GM12865 (cell line): ENCODE measurements around the gene TRIM62.

ENCODE experiments used
- DNase-seq: peaks from one replicate; pipeline ENCODE4 v3.0.0; 2010; ENCODE audit warnings: low read depth
- H3K4me3 ChIP-seq: 2 replicates; pipeline ENCODE4 v1.5.1; 2011; ENCODE audit warnings: mild to moderate bottlenecking, low read depth, low read length, control low read depth
- CTCF ChIP-seq: IDR thresholded peaks from 2 replicates; pipeline ENCODE4 v1.5.1; 2011; ENCODE audit warnings: low read length, control low read depth, low read depth, inconsistent platforms; ENCODE audit not compliant: insufficient read depth; ENCODE audit errors: missing control alignments

Gene TRIM62

DNA sequence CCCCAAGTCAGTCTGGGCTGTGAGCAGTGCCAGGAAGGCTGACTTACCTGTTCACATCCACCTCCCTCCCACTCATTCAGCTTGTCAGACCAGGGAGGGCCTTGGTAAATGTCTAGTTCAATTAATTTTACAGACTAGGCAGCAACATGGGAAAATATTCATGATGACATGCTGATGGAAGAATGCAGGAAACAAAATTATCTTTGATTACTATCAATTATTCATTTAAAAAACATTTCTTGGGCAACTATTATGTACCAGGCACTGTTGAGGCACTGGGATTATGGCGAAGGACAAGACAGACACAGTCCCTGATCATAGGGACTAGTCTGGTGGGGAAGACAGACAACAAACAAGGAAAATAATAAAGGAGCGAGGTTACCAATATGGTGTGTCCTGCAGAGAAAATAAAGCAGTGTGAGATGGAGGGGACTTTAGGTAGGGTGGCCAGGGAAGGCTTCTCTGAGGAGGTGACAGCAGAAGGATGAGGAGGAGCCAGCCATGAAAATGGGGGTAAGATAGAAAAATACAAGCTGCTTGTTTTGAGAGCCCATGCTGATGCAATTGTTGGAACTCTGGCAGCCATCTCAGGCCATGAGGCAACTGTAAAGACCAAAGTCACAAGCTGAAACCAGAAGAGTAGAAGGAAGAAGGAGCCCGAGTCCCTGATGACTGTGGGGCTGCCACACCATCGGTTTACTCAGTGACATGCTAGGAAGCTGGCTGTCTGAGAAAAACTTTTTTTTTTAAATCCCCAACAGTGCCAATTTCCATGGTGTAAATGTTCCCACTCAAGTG is 14.0 kb downstream of the TRIM62 start:
- no peak overlapping the region for H3K4me3 ChIP-seq
- DNase-seq: no peak
- TF ChIP-seq CTCF: no peak

DNA sequence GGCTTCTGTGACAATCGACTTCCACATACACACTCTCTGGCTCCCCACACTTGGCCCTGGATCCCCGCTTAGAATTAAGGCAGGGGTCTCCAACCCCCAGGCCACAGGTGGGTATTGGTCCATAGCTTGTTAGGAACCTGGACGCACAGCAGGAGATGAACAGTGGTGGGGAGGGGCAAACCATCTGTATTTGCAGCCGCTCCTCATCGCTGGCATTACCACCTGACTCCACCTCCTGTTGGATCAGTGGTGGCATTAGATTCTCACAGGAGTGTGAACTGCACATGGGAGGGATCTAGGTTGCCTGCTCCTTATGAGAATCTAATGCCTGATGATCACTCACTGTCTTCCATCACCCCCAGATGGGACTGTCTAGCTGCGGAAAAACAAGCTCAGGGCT is 16.0 kb downstream of the TRIM62 start:
- no peak overlapping the region for H3K4me3 ChIP-seq
- no peak for DNase-seq
- TF ChIP-seq CTCF: no peak

DNA sequence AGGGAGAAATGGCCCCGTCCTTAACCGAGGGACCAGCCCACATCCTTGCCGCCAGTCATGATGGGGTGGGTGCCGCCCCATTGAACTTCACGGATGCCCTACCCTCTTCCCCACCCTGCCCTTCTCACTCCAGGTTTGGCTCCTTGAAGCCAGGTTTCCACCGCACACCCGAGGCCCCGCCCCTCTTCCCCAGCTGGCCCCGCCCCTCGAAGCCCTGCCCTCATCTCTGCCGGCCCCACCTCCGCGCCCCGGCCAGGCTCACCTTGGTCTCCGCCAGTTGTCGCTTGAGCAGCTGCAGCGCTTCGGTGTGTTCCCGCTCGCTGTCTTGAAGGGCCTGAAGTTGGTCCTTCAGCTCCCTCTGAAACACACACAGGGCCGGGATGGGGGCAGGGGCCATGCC is 16.6 kb downstream of the TRIM62 start:
- no peak for DNase-seq
- no peak overlapping the region for H3K4me3 ChIP-seq
- TF ChIP-seq CTCF: no peak

GRCh38 chr1:33163621-33164519 is 18.0 kb downstream of the TRIM62 start:
- H3K4me3 ChIP-seq: no peak overlapping the region
- TF ChIP-seq CTCF: no peak
- DNase-seq: no peak

- no peak for TF ChIP-seq CTCF
- DNase-seq: no peak
- no peak overlapping the region for H3K4me3 ChIP-seq
Observed at GRCh38 chr1:33162141-33162540, 19.7 kb downstream of the TRIM62 start.

- DNase-seq: no peak
- no peak overlapping the region for H3K4me3 ChIP-seq
- no peak for TF ChIP-seq CTCF
Observed at GRCh38 chr1:33161061-33161681, 20.7 kb downstream of the TRIM62 start.
